Activated CD8-positive, alpha-beta T cell treated with anti-CD3 and anti-CD28 coated beads, Interleukin-2, amount 10 ng/mL, durations not matched to agents 7 days and 5 days (primary cell): ENCODE measurements around the gene STAM. TPM values are rescaled to one million over a fixed set of nuclear protein-coding genes. Genes with fewer than 3 reads are reported as not detected.
A peak's percentile ranks its signal among the peaks of the same experiment; 100 is the strongest.

Experiments used
- ATAC-seq: fragments of 150-1000 bp; cut with Tn5 transposase; one replicate; pipeline ENCODE4 v1.10.0; 2021; ENCODE audit warnings: moderate library complexity
- CTCF ChIA-PET: fragments of 350-600 bp; sonication (Branson Sonifier 250); formaldehyde crosslinking; loops from one replicate; lab custom pipeline; 2021; ENCODE audit warnings: antibody characterized with exemption; lab: Charles Lee
- POLR2A ChIA-PET: fragments of 350-600 bp; sonication (Branson Sonifier 250); formaldehyde crosslinking; loops from one replicate; lab custom pipeline; 2021; ENCODE audit warnings: antibody characterized with exemption; lab: Charles Lee
- DNase-seq: peaks from one replicate; pipeline ENCODE4 v3.0.0-alpha.2; 2020
- H3K27ac Mint-ChIP-seq: one replicate; pipeline ENCODE4 v1.8.0; 2021; ENCODE audit warnings: mild to moderate bottlenecking, mixed read lengths
- H3K27me3 Mint-ChIP-seq: one replicate; pipeline ENCODE4 v1.8.0; 2021; ENCODE audit warnings: low read depth, mixed read lengths
- H3K36me3 Mint-ChIP-seq: one replicate; pipeline ENCODE4 v1.8.0; 2021; ENCODE audit warnings: low read depth, mixed read lengths
- H3K4me1 Mint-ChIP-seq: one replicate; pipeline ENCODE4 v1.8.0; 2021; ENCODE audit warnings: low read depth, mixed read lengths
- H3K4me3 Mint-ChIP-seq: one replicate; pipeline ENCODE4 v1.8.0; 2021; ENCODE audit warnings: mild to moderate bottlenecking, mixed read lengths
- H3K9me3 Mint-ChIP-seq: one replicate; pipeline ENCODE4 v1.8.0; 2022; ENCODE audit warnings: mixed read lengths; ENCODE audit not compliant: insufficient read depth
- total RNA-seq, 2 experiments: library from RNA; stranded (reverse); gene quantifications; one replicate each; pipeline ENCODE4 v1.2.3, GENCODE V29; 2021

STAM gene
- total RNA-seq, 2 experiments from 2014 or later, result 20.8 to 21.9 TPM

- Mint-ChIP-seq H3K9me3 (peaks cover 7% of the 10 kb centered on the region), H3K36me3 (peaks cover 58% of the 10 kb centered on the region), H3K27ac (no peak overlapping the region), H3K27me3 (no peaks in the 10 kb centered on the region), H3K4me3 (no peak overlapping the region), H3K4me1 (peaks cover 25% of the 10 kb centered on the region)
- DNase-seq, result no peak
- ChIA-PET POLR2A (interaction anchor here (0.7 kb wide), 1 partner anchor 17 kb away, joined by 3 read pairs; the partner anchor contains the start of gene STAM), CTCF (interaction anchor here (1.1 to 3.0 kb wide), 4 partner anchors 9 to 17 kb away, joined by 3 to 12 read pairs (median 8); no protein-coding TSS in a partner anchor)
- no peak for ATAC-seq
Measured at GRCh38 chr10:17661510-17661909, 17.6 kb downstream of the STAM start.

DNA sequence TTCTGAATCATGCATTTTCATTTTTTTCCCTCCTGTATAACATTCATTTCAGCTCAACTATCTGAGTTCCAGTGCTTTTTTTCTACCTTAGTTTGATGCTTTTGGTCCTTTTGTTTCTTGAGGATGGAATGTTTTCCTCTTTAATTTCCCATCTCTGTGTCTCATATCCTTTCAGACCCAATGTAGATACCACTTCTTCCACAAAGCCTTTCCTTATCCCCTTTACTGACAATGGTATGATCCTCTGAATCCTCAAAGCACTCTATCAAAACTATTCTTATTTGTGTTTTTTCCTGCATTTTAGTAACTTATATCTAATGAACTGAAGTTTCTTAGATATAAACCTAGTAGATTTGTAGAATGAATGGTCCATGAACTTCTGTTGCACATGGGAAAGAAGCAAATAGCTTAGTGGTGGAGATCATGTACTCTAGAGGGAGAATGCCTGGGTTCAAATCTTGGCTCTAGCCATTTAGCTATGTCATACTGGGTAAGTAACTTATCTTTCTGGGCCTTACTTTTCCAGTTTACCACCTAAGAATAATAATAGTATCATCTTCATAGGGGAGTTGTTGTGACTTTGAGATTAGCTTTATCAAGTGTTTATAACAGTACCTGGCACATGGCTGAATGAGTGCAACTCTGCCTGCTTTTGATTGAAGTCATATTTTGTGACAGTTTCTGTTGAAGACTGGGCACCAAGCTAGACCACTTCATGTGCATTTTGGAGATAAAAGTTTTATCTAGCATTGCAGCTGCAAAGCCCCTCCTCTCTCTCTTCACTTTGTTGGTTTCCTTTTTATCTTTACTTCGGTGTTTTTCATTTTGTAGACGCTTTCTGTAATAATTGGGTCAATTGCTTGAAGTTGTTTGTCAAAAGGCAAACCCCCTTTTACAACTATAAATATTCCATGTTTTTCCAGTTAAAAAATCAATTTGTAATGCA is 18.5 kb downstream of the STAM start:
- no peak for DNase-seq
- no peak for ATAC-seq
- ChIA-PET POLR2A (interaction anchor here (0.6 to 1.0 kb wide), 3 partner anchors 15 to 18 kb away, joined by 3 to 5 read pairs (median 3); partner anchors contain the start of gene STAM), CTCF (interaction anchor here (1.0 to 3.0 kb wide), 5 partner anchors 8 to 17 kb away, joined by 3 to 12 read pairs (median 4); no protein-coding TSS in a partner anchor)
- H3K9me3 Mint-ChIP-seq, result peaks cover 6% of the 10 kb centered on the region
- peaks cover 21% of the 10 kb centered on the region for H3K4me1 Mint-ChIP-seq
- H3K36me3 Mint-ChIP-seq, result peaks cover 51% of the 10 kb centered on the region
- no peak overlapping the region for H3K4me3 Mint-ChIP-seq
- no peaks in the 10 kb centered on the region for H3K27me3 Mint-ChIP-seq
- H3K27ac Mint-ChIP-seq, result no peak overlapping the region

DNA sequence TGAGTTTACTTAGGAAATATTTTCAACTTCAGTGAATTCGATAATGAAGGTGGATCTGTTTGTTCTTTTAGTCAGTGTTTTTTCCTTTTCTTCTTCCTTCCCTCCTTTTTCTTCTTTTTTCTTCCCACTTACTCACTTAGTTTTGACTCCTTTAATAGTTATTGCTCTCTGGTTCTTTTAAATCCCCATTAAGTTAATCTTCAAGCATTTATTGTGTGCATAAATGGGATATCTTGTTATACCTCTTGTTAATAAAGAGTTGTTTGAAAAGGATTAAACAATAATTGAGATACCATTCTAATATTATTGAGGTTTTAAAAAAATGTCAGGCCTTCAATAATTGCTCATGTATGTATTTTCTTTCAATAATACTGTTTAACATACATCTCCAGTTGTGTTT is 19.5 kb downstream of the STAM start:
- peaks cover 48% of the 10 kb centered on the region for H3K36me3 Mint-ChIP-seq
- DNase-seq (no peak), ATAC-seq (no peak)
- no peaks in the 10 kb centered on the region for H3K9me3 Mint-ChIP-seq
- ChIA-PET POLR2A (interaction anchor here (0.6 to 1.0 kb wide), 2 partner anchors 14 to 18 kb away, joined by 3 to 5 read pairs; no protein-coding TSS in a partner anchor), CTCF (interaction anchor here (1.2 to 3.0 kb wide), 3 partner anchors 10 to 15 kb away, joined by 4 to 12 read pairs (median 11); no protein-coding TSS in a partner anchor)
- H3K4me1 Mint-ChIP-seq, result peaks cover 31% of the 10 kb centered on the region
- no peak overlapping the region for H3K4me3 Mint-ChIP-seq
- no peaks in the 10 kb centered on the region for H3K27me3 Mint-ChIP-seq
- H3K27ac Mint-ChIP-seq, result no peak overlapping the region

DNA sequence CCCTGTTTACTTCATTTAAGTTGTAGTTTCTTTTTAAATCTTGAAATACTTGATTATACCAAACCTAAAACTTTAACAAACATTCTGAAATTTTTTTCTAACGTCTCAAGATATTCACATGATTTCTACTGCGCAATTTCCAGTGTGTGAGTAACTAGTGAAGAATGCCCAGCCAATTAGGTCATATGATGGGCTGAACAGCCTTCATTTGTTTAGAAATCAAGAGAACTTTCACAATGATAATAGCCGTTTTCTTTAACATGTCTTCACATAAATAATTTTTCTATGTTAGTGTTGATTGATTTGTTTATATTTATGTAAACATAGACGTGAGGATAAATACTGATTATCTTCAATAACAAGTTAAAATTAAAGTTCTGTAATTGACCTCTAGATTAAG is 21.8 kb downstream of the STAM start:
- Mint-ChIP-seq H3K4me1 (peaks cover 47% of the 10 kb centered on the region), H3K27ac (no peak overlapping the region), H3K9me3 (no peaks in the 10 kb centered on the region), H3K27me3 (no peaks in the 10 kb centered on the region), H3K36me3 (peaks cover 38% of the 10 kb centered on the region), H3K4me3 (no peak overlapping the region)
- CTCF ChIA-PET, result no interaction called here
- ATAC-seq, result no peak
- POLR2A ChIA-PET, result interaction anchor here (0.9 to 2.3 kb wide), 2 partner anchors 19 to 22 kb away, joined by 3 to 7 read pairs; partner anchors contain the start of gene STAM
- DNase-seq, result no peak

DNA sequence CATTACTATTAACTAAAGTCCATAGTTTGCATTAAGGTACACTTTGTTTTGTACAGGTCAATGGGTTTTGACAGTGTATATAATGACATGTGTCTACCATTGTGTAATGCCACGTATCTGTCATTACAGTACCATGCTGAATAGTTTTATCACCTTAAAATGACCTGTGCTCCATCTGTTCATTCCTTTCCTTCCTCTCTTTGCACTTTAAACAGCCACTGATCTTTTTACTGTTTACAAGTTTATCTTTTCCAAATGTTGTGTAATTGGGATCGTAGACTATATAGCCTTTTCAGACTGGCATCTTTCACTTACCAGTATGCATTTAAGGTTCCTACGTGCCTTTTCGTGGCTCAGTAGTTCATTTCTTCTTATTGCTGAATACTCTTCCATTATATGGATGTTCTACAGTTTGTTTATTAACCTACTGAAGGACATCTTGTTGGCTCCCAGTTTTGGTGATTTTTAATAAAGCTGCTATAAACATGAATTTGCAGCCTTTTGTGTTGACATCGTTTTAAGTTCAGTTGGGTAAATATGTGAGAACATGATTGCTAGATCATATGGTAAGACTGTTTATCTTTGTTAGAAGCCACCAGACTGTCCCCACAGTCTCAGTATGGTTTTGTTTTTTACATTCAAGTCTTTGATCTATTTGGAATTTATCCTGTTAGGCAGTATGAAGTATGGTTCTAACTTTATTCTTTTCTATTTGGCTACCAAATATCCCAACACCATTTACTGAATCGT is 24.7 kb downstream of the STAM start:
- H3K4me3 Mint-ChIP-seq, result no peak overlapping the region
- no peak overlapping the region for H3K27ac Mint-ChIP-seq
- ChIA-PET POLR2A (interaction anchor here (0.7 to 1.1 kb wide), 2 partner anchors 21 to 24 kb away, joined by 3 to 4 read pairs; no protein-coding TSS in a partner anchor), CTCF (interaction anchor here (1.4 kb wide), 1 partner anchor 31 kb away, joined by 4 read pairs; no protein-coding TSS in a partner anchor)
- no peaks in the 10 kb centered on the region for H3K9me3 Mint-ChIP-seq
- no peaks in the 10 kb centered on the region for H3K27me3 Mint-ChIP-seq
- peaks cover 28% of the 10 kb centered on the region for H3K36me3 Mint-ChIP-seq
- ATAC-seq, result no peak
- DNase-seq, result no peak
- H3K4me1 Mint-ChIP-seq, result peaks cover 49% of the 10 kb centered on the region

GRCh38 chr10:17669185-17669872 is 25.4 kb downstream of the STAM start:
- ATAC-seq, result no peak
- H3K27ac Mint-ChIP-seq, result peak overlapping the region; percentile 53
- no peaks in the 10 kb centered on the region for H3K9me3 Mint-ChIP-seq
- peaks cover 51% of the 10 kb centered on the region for H3K4me1 Mint-ChIP-seq
- H3K4me3 Mint-ChIP-seq, result peak overlapping the region; percentile 43
- DNase-seq, result no peak
- ChIA-PET POLR2A (interaction anchor here (1.7 kb wide), 1 partner anchor 25 kb away, joined by 4 read pairs; the partner anchor contains the start of gene STAM), CTCF (no interaction called here)
- H3K36me3 Mint-ChIP-seq, result peaks cover 27% of the 10 kb centered on the region
- H3K27me3 Mint-ChIP-seq, result no peaks in the 10 kb centered on the region

GRCh38 chr10:17671307-17671706 is 27.4 kb downstream of the STAM start:
- ChIA-PET CTCF (interaction anchor here (1.1 kb wide), 1 partner anchor 9 kb away, joined by 3 read pairs; no protein-coding TSS in a partner anchor), POLR2A (interaction anchor here (0.6 to 5.2 kb wide), 4 partner anchors 12 to 27 kb away, joined by 3 to 27 read pairs (median 4); partner anchors contain the start of gene STAM)

DNA sequence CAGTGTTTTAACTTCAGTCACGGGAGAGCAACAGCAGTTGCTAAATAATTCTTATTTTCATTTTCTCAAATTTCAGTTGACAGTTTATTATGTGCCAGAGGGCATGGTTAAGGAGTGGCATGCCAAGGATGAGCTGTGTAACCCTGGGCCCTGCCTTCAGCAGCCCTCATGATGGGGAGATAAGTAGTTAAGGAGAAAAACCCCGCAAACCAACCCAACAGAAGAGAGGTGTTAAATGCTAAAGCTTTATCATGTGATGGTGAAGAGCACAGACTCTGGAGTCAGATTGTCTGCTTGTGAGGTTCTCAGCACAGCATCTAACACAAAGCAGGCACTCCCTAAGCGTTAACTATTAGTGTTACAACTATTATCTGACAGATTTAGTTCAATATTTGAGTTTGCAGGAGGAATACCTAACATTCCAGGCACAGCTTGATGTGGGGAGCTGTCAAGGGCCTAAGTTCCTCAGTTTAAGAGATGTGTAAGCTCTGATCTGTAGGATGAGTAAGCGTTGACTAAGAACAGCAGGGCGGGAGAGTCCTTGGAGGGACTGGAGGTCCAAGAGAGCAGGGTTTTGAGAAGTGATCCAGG is 29.6 kb downstream of the STAM start:
- peak overlapping the region; percentile 12 for H3K27ac Mint-ChIP-seq
- POLR2A ChIA-PET, result interaction anchor here (1.7 to 5.2 kb wide), 2 partner anchors 25 to 29 kb away, joined by 6 to 27 read pairs; partner anchors contain the start of gene STAM
- ATAC-seq (no peak), DNase-seq (no peak)
- no peaks in the 10 kb centered on the region for H3K27me3 Mint-ChIP-seq
- CTCF ChIA-PET, result interaction anchor here (3.0 kb wide), 1 partner anchor 12 kb away, joined by 12 read pairs; no protein-coding TSS in a partner anchor
- peaks cover 29% of the 10 kb centered on the region for H3K36me3 Mint-ChIP-seq
- no peak overlapping the region for H3K4me3 Mint-ChIP-seq
- H3K9me3 Mint-ChIP-seq, result no peaks in the 10 kb centered on the region
- peaks cover 38% of the 10 kb centered on the region for H3K4me1 Mint-ChIP-seq

More at GRCh38 chr10:17671307-17671706, 27.4 kb downstream of the STAM start:
- Mint-ChIP-seq H3K9me3 (no peaks in the 10 kb centered on the region), H3K27ac (no peak overlapping the region), H3K4me1 (peaks cover 52% of the 10 kb centered on the region), H3K27me3 (no peaks in the 10 kb centered on the region), H3K4me3 (no peak overlapping the region), H3K36me3 (peaks cover 30% of the 10 kb centered on the region)
- no peak for DNase-seq
- ATAC-seq, result no peak

DNA sequence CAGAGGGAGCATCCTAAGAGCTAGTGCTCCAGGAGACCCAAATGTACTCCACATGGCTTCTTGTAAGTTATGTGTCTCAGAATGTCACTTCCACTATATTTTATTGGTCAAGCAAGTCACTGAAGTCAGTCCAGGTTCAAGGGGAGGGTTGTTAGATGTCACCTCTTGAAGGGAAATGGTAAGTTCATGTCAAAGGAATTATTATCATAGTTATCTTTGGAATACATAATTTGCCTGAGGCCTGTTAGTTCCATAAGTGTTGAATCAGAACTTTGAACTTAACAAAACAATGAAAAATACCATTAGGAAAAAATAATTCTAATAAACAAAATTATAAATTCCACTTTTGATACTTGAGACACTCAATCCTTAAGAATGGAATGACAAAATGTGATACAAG is 30.6 kb downstream of the STAM start:
- Mint-ChIP-seq H3K27ac (no peak overlapping the region), H3K36me3 (peaks cover 36% of the 10 kb centered on the region), H3K4me3 (no peak overlapping the region), H3K27me3 (no peaks in the 10 kb centered on the region), H3K9me3 (no peaks in the 10 kb centered on the region), H3K4me1 (peaks cover 36% of the 10 kb centered on the region)
- ChIA-PET POLR2A (interaction anchor here (1.7 to 5.2 kb wide), 2 partner anchors 26 to 30 kb away, joined by 6 to 27 read pairs; partner anchors contain the start of gene STAM), CTCF (interaction anchor here (3.0 kb wide), 1 partner anchor 13 kb away, joined by 12 read pairs; no protein-coding TSS in a partner anchor)
- ATAC-seq (no peak), DNase-seq (no peak)

DNA sequence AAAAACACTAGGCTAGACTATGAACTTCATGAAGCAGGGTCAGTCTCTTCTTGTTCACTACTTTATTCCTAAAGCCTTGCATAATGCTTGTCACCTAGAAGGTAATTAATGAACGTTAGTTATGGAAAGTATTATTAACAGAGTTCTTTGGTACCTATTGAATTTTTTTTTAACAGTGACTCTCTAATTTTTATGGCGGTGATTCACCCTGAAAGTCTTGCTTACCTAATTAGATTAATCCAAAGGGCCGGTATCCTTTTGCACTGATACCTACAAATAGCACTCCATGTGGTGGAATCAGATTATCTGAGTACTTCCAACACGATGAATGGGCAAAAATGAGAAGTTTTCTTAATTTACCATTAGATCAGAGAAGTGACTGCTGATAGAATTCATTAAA is 31.7 kb downstream of the STAM start:
- H3K27me3 Mint-ChIP-seq, result no peaks in the 10 kb centered on the region
- CTCF ChIA-PET, result interaction anchor here (1.3 kb wide), 1 partner anchor 58 kb away, joined by 3 read pairs; the partner anchor contains the start of gene HACD1
- POLR2A ChIA-PET, result interaction anchor here (5.2 kb wide), 1 partner anchor 32 kb away, joined by 27 read pairs; the partner anchor contains the start of gene STAM

More for the DNA sequence above, 31.7 kb downstream of the STAM start:
- H3K27ac Mint-ChIP-seq, result no peak overlapping the region
- peaks cover 38% of the 10 kb centered on the region for H3K4me1 Mint-ChIP-seq
- H3K4me3 Mint-ChIP-seq, result no peak overlapping the region
- no peak for DNase-seq
- H3K36me3 Mint-ChIP-seq, result peaks cover 37% of the 10 kb centered on the region
- no peaks in the 10 kb centered on the region for H3K9me3 Mint-ChIP-seq
- ATAC-seq, result no peak
